ENCODE measurements around the gene BET1L.

Gene BET1L

GRCh38 chr11:252666-253065, 45.5 kb upstream of the BET1L start:
- TF ChIP-seq CTCF (IDR thresholded peaks at IDR 0.05; ENCODE audit: low read depth, low read length) (no peak), MAX (IDR thresholded peaks at IDR 0.05; ENCODE audit: low read depth, low read length) (no peak), MYC (IDR thresholded peaks at IDR 0.05; ENCODE audit: low read depth, low read length) (no peak), POLR2A (IDR thresholded peaks at IDR 0.05; ENCODE audit: extremely low read depth, insufficient read length) (no peak)
- DNase-seq (ENCODE audit: low read depth) = no peak
- no peak overlapping the region for H3K4me3 ChIP-seq (ENCODE audit: low read depth, low read length)

GRCh38 chr11:251550-251949, 44.4 kb upstream of the BET1L start:
- DNase-seq (ENCODE audit: low read depth) = peak; percentile 24
- H3K4me3 ChIP-seq (ENCODE audit: low read depth, low read length) = no peak overlapping the region
- TF ChIP-seq MAX (IDR thresholded peaks at IDR 0.05; ENCODE audit: low read depth, low read length) (no peak), POLR2A (IDR thresholded peaks at IDR 0.05; ENCODE audit: extremely low read depth, insufficient read length) (no peak), CTCF (IDR thresholded peaks at IDR 0.05; ENCODE audit: low read depth, low read length) (no peak), MYC (IDR thresholded peaks at IDR 0.05; ENCODE audit: low read depth, low read length) (no peak)

- TF ChIP-seq MAX (IDR thresholded peaks at IDR 0.05; ENCODE audit: low read depth, low read length) (peak; percentile 52), POLR2A (IDR thresholded peaks at IDR 0.05; ENCODE audit: extremely low read depth, insufficient read length) (no peak), CTCF (IDR thresholded peaks at IDR 0.05; ENCODE audit: low read depth, low read length) (peak; percentile 62), MYC (IDR thresholded peaks at IDR 0.05; ENCODE audit: low read depth, low read length) (peak; percentile 54; the same call in 1 of the 2 replicates)
- peak; percentile 72 for DNase-seq (ENCODE audit: low read depth)
- no peak overlapping the region for H3K4me3 ChIP-seq (ENCODE audit: low read depth, low read length)
Observed at GRCh38 chr11:250740-251299, 43.6 kb upstream of the BET1L start.

GRCh38 chr11:250274-250673, 43.1 kb upstream of the BET1L start:
- no peak for TF ChIP-seq MYC (IDR thresholded peaks at IDR 0.05; ENCODE audit: low read depth, low read length)
- no peak for TF ChIP-seq MAX (IDR thresholded peaks at IDR 0.05; ENCODE audit: low read depth, low read length)
- no peak for TF ChIP-seq POLR2A (IDR thresholded peaks at IDR 0.05; ENCODE audit: extremely low read depth, insufficient read length)
- TF ChIP-seq CTCF (IDR thresholded peaks at IDR 0.05; ENCODE audit: low read depth, low read length) = no peak
- DNase-seq (ENCODE audit: low read depth) = no peak
- no peak overlapping the region for H3K4me3 ChIP-seq (ENCODE audit: low read depth, low read length)

GRCh38 chr11:249062-249461, 41.9 kb upstream of the BET1L start:
- DNase-seq (ENCODE audit: low read depth) = no peak
- no peak for TF ChIP-seq MYC (IDR thresholded peaks at IDR 0.05; ENCODE audit: low read depth, low read length)
- TF ChIP-seq MAX (IDR thresholded peaks at IDR 0.05; ENCODE audit: low read depth, low read length) = no peak
- TF ChIP-seq POLR2A (IDR thresholded peaks at IDR 0.05; ENCODE audit: extremely low read depth, insufficient read length) = no peak
- TF ChIP-seq CTCF (IDR thresholded peaks at IDR 0.05; ENCODE audit: low read depth, low read length) = no peak

More at GRCh38 chr11:249062-249461, 41.9 kb upstream of the BET1L start:
- H3K4me3 ChIP-seq (ENCODE audit: low read depth, low read length) = no peak overlapping the region

Measured in NB4 (cell line).